ENCODE data around the gene ASCL4.
"Not testable (repeated sequence)": the region's sequence is repeated elsewhere in the genome, so short reads cannot be mapped to it uniquely, and the experiment has no call there.

Gene ASCL4

GRCh38 chr12:107774349-107775029, at the start of gene ASCL4:
Gene ASCL4, plus strand, starts transcription at chr12:107774704. Its CDS starts 515 bp downstream, at chr12:107775219.
- no peak for DNase-seq

GRCh38 chr12:107727327-107727726, 47.2 kb upstream of the ASCL4 start:
- not testable (repeated sequence) for DNase-seq

- DNase-seq, result not testable (repeated sequence)
Measured at GRCh38 chr12:107727742-107728141, 46.8 kb upstream of the ASCL4 start.

GRCh38 chr12:107730618-107731341, 43.7 kb upstream of the ASCL4 start:
- no peak for DNase-seq

- DNase-seq, result no peak
Measured at GRCh38 chr12:107731366-107731765, 43.1 kb upstream of the ASCL4 start.

- no peak for DNase-seq
Measured at GRCh38 chr12:107732365-107732764, 42.1 kb upstream of the ASCL4 start.

- no peak for DNase-seq
Measured at GRCh38 chr12:107734139-107734538, 40.4 kb upstream of the ASCL4 start.

GRCh38 chr12:107735763-107736162, 38.7 kb upstream of the ASCL4 start:
- DNase-seq, result no peak

- no peak for DNase-seq
Measured at GRCh38 chr12:107736914-107737313, 37.6 kb upstream of the ASCL4 start.

- DNase-seq, result no peak
Measured at GRCh38 chr12:107748472-107748871, 26.0 kb upstream of the ASCL4 start.

GRCh38 chr12:107749083-107749482, 25.4 kb upstream of the ASCL4 start:
- no peak for DNase-seq

GRCh38 chr12:107759410-107759809, 15.1 kb upstream of the ASCL4 start:
- DNase-seq, result peak; percentile 15

- no peak for DNase-seq
Measured at GRCh38 chr12:107760207-107760808, 14.2 kb upstream of the ASCL4 start.

GRCh38 chr12:107760809-107761501, 13.5 kb upstream of the ASCL4 start, which contains the start of gene PRDM4:
Gene PRDM4, minus strand, starts transcription at chr12:107761137. Its CDS starts 622 bp downstream, at chr12:107760515.
- peak; percentile 88 for DNase-seq

- no peak for DNase-seq
Measured at GRCh38 chr12:107761502-107761904, 13.0 kb upstream of the ASCL4 start.

GRCh38 chr12:107762874-107763273, 11.6 kb upstream of the ASCL4 start:
- DNase-seq, result no peak

- no peak for DNase-seq
Measured at GRCh38 chr12:107764626-107765025, 9.9 kb upstream of the ASCL4 start.

GRCh38 chr12:107765316-107765715, 9.2 kb upstream of the ASCL4 start:
- DNase-seq, result no peak

- no peak for DNase-seq
Measured at GRCh38 chr12:107767466-107767865, 7.0 kb upstream of the ASCL4 start.

- no peak for DNase-seq
Measured at GRCh38 chr12:107775093-107775721, 703 bp downstream of the ASCL4 start.

GRCh38 chr12:107776171-107776570, 1.7 kb downstream of the ASCL4 start:
- no peak for DNase-seq

- no peak for DNase-seq
Measured at GRCh38 chr12:107778383-107779025, 4.0 kb downstream of the ASCL4 start.
